Fibroblast of skin of scalp (primary cell): ENCODE results near the gene DCX.

ENCODE experiments used
- DNase-seq: peaks from one replicate; pipeline ENCODE4 v3.0.0-alpha.2; 2013

DCX gene

DNA sequence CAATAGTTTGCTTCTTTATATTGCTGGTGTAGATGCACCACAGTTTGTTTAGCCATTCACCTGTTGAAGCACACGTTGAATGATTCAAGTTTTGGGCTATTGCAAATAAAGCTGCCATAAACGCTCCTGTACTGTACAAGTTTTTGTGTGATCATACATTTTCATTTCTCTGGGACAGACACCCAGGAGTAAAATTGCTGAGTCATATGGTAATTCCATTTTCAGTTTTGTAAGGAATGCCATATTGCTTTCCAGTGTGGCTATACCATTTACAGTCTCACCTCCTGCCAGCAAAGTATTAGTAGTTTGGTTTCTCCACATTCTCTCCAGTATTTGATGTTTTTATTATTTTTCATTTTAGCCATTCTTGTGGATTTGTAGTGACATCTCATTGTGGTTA, 109.7 kb downstream of the DCX start:
- DNase-seq, result no peak

- no peak for DNase-seq
Measured at GRCh38 chrX:111288841-111289240, 123.2 kb downstream of the DCX start.

- no peak for DNase-seq
Measured at GRCh38 chrX:111284631-111285293, 127.2 kb downstream of the DCX start.

GRCh38 chrX:111283446-111283845, 128.5 kb downstream of the DCX start:
- no peak for DNase-seq

DNA sequence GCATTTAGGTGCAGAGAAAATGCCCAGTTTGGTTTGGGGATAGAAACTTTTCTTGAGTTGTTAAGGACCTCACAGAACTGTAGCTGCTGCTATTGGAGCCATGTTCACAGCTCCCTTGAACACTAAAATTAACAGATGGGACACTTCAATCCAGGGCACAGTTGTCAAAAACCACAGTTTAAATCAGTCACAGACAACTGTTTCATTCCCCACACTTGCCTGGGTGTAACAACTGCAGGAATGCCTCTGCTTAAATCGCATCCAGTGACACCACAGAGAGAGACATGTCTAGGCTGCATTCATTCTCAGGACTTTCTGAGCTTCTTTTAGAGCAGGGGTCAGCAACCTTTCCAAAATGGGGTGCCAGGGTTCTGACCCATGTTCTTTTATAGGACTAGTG, 129.0 kb downstream of the DCX start:
- no peak for DNase-seq

- no peak for DNase-seq
Measured at GRCh38 chrX:111282139-111282538, 129.9 kb downstream of the DCX start.

- DNase-seq, result peak; percentile 12
Measured at GRCh38 chrX:111270339-111270738, 141.7 kb downstream of the DCX start, which contains the start of gene CAPN6. Gene CAPN6 (minus strand): TSS chrX:111270483. CDS start chrX:111263936, 6,547 bp downstream.

DNA sequence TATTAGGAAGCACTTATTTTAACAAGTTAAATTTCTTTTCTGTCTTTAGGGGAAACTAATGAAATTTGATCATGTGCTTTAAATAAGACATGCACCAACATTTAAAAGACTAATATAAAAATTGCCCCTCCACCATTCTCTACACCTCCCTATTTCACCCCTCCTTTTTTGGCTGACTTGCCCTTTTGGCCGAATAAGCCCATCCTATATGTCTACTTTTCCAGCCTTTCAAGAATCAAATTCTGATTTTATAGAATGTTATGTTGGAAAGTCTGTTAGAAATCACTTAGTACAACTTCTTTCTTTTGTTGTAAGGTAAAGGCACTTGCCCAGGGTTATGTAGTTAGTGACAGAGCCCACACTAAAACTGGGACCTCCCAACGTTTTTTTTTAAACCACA, 143.5 kb downstream of the DCX start:
- no peak for DNase-seq

- DNase-seq, result no peak
Measured at GRCh38 chrX:111265486-111265885, 146.5 kb downstream of the DCX start.

DNA sequence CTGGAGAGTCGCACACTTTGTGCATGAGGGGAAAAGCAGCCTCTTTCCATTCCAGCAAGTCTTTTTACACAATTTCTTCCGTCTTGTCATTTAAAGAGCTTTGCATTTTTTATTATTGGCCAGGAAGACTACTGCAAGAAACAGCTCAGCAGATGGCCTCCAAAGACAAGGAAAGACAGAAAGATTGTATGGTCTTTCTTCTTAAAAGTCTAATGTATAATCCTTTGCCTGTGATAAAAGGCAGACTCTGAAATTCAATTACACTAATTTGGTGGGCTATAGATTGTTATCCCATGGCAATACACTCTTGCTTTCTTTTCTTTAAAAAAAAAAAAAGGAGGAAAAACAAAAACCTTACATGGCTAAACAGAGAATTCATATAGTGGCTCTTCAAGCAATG, 147.6 kb downstream of the DCX start:
- DNase-seq, result no peak

- peak; percentile 29 for DNase-seq
Measured at GRCh38 chrX:111262086-111262485, 149.9 kb downstream of the DCX start.

DNA sequence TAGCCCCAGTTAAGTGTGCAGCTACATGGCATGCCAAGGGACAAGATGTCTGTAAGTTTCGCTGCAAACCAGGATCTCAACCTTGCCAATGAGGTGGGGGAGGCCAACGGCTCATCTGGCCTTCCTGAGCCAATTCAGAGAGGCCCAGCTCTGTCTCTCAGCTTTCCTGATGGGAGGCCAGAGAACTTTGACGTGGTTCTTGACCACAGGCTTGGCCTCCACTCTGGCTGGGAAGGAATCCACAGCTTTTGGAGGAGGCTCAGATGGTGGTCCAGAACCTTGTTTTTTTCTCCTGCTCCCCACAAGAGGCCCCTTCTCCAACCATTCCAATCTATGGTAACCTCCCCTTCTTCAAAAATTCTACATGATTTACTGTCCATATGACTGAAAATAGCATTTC, 151.5 kb downstream of the DCX start:
- DNase-seq, result no peak

DNA sequence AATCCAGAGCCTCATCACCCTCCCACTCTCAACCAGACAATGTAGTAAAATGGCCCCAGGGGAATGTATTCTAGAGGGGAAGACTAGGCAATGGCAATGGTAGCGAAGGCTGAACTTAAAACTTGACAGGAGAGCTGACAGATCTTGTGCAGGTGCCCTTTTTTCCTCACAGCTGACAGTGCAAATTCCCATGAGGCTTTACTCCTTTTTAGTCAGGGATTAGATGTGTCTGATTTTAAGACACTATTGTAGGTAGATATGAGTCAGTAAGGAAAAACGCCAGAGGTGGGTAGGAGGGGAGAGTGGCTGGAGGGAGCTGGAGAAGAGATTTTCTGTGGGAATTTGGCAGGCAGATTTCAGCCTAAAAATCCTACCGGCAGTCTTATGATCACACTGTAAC, 152.4 kb downstream of the DCX start:
- DNase-seq, result no peak

DNA sequence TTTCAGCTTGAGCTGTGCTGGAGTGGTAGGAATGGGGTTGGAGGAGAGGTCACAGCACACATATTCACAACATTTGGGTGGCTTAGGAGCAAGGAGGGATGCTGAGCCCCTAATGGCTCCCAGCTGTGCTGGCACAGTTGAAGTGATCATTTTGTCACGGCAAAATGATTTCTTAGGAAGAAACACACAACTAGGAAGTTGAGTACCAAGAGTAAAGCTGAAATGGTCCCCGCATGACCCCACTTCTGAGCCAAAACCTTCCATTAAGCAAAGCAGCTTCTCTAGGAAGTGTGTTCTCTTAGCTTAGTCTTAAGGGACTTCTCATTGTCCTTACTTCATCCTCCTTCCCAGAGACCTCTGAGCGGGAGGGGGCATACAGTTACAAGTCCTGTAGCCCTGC, 154.3 kb downstream of the DCX start:
- no peak for DNase-seq

GRCh38 chrX:111254896-111255693, 156.9 kb downstream of the DCX start:
- DNase-seq, result peak; percentile 15

GRCh38 chrX:111244235-111244750, 167.7 kb downstream of the DCX start:
- DNase-seq, result peak; percentile 12
